Breast epithelium (tissue), 4 donors: Measurements from ENCODE around the gene CRAMP1. TPM values are rescaled to one million over a fixed set of nuclear protein-coding genes. Genes with fewer than 3 reads are reported as not detected.

ENCODE experiments used
- DNase-seq, 2 donors: peaks; one replicate each; pipeline ENCODE4 v3.0.0-alpha.2; 2019; ENCODE audit warnings: low spot score in 2 of 2
- H3K27ac ChIP-seq, 2 donors: fragments of 200-600 bp; sonication (generic) in 1 of 2; one replicate each; pipeline ENCODE4 v1.5.1; 2016 to 2019; ENCODE audit warnings: mild to moderate bottlenecking in 1 of 2
- H3K27me3 ChIP-seq, 2 donors: fragments of 200-600 bp; sonication (generic) in 1 of 2; one replicate each; pipeline versions ENCODE4 v1.5.1 to v1.6.0; 2017 to 2019; ENCODE audit warnings: control low read depth in 1 of 2, mild to moderate bottlenecking in 1 of 2
- H3K36me3 ChIP-seq: fragments of 200-600 bp; one replicate; pipeline ENCODE4 v1.5.1; 2019
- H3K4me1 ChIP-seq, 2 donors: fragments of 200-600 bp; sonication (generic); one replicate each; pipeline ENCODE4 v1.5.1; 2016 to 2019; ENCODE audit warnings: control low read depth in 1 of 2
- H3K4me3 ChIP-seq, 3 donors: fragments of 200-600 bp; sonication (generic); 1 replicate in 2 of 3; 2 replicates in 1 of 3; pipeline ENCODE4 v1.5.1; 2016 to 2019; ENCODE audit warnings: mild to moderate bottlenecking in 3 of 3, moderate library complexity in 2 of 3
- H3K9me3 ChIP-seq, 2 donors: fragments of 200-600 bp; sonication (generic) in 1 of 2; one replicate each; pipeline ENCODE4 v1.5.1; 2016 to 2019; ENCODE audit warnings: control low read depth in 1 of 2
- POLR2A ChIP-seq: fragments of 450-650 bp; IDR thresholded peaks from one replicate; pipeline ENCODE4 v1.6.1; 2016; ENCODE audit warnings: antibody characterized with exemption, mild to moderate bottlenecking, moderate library complexity
- POLR2AphosphoS5 ChIP-seq, 3 donors: sonication (generic); formaldehyde crosslinking; IDR thresholded peaks; one replicate each; pipeline ENCODE4 v1.6.1; 2017; ENCODE audit warnings: antibody characterized with exemption in 3 of 3
- intact Hi-C: fragments of 100-400 bp; cut with DNase I; formaldehyde crosslinking; loops from one replicate; pipeline ENCODE4 v1.15.1; 2023; ENCODE audit warnings: low total_unique reads
- total RNA-seq, 3 donors: library from RNA; depleted of rRNA; stranded (reverse); fragments of >200 nt; gene quantifications; one replicate each; pipeline ENCODE4 v1.1.0, GENCODE V29; 2016
- TF ChIP-seq, protein P1 (sequence below), 3 donors: fragments of 450-650 bp; IDR thresholded peaks; one replicate each; pipeline ENCODE4 v1.5.1; 2016 to 2017; ENCODE audit warnings: antibody characterized with exemption in 3 of 3, mild to moderate bottlenecking in 3 of 3, moderate library complexity in 3 of 3

CRAMP1 gene
- total RNA-seq, 3 donors from 2014 or later: 9.6 to 13.8 (median 10.8) TPM

- no peaks in the 10 kb centered on the region for H3K9me3 ChIP-seq
- no peak for DNase-seq
- H3K4me1 ChIP-seq: peaks cover 8 to 12% of the 10 kb centered on the region in 2 donors
- H3K27me3 ChIP-seq: no peaks in the 10 kb centered on the region
- peak overlapping the region; percentile 89 to 97 (median 95) for H3K4me3 ChIP-seq
- H3K27ac ChIP-seq: peak overlapping the region; percentile 88 to 95
- intact Hi-C loops: no loop called here
- TF ChIP-seq POLR2A (no peak), POLR2AphosphoS5 (IDR thresholded peaks at IDR 0.05) (no peak)
- TF ChIP-seq, protein P1, sequence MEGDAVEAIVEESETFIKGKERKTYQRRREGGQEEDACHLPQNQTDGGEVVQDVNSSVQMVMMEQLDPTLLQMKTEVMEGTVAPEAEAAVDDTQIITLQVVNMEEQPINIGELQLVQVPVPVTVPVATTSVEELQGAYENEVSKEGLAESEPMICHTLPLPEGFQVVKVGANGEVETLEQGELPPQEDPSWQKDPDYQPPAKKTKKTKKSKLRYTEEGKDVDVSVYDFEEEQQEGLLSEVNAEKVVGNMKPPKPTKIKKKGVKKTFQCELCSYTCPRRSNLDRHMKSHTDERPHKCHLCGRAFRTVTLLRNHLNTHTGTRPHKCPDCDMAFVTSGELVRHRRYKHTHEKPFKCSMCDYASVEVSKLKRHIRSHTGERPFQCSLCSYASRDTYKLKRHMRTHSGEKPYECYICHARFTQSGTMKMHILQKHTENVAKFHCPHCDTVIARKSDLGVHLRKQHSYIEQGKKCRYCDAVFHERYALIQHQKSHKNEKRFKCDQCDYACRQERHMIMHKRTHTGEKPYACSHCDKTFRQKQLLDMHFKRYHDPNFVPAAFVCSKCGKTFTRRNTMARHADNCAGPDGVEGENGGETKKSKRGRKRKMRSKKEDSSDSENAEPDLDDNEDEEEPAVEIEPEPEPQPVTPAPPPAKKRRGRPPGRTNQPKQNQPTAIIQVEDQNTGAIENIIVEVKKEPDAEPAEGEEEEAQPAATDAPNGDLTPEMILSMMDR (IDR thresholded peaks at IDR 0.05): no peak
- no peaks in the 10 kb centered on the region for H3K36me3 ChIP-seq
Observed at GRCh38 chr16:1707193-1707790, 95.1 kb downstream of the CRAMP1 start.

GRCh38 chr16:1708083-1708767 lies 96.1 kb downstream of the CRAMP1 start:
- DNase-seq: no peak
- TF ChIP-seq POLR2AphosphoS5 (IDR thresholded peaks at IDR 0.05) (no peak), POLR2A (no peak)
- TF ChIP-seq, protein P1 (IDR thresholded peaks at IDR 0.05): no peak
- Histone ChIP-seq H3K4me1 (peaks cover 8 to 12% of the 10 kb centered on the region in 2 donors), H3K36me3 (no peaks in the 10 kb centered on the region), H3K27me3 (no peaks in the 10 kb centered on the region), H3K27ac (no peak overlapping the region), H3K4me3 (peak overlapping the region in 1 of 3 donors; percentile 97), H3K9me3 (no peaks in the 10 kb centered on the region)
- intact Hi-C loops: no loop called here

- DNase-seq: no peak
- no peaks in the 10 kb centered on the region for H3K27me3 ChIP-seq
- intact Hi-C loops: no loop called here
- peak overlapping the region in 1 of 3 donors; percentile 8 for H3K4me3 ChIP-seq
- H3K27ac ChIP-seq: no peak overlapping the region
- H3K4me1 ChIP-seq: peaks cover 8 to 12% of the 10 kb centered on the region in 2 donors
- TF ChIP-seq POLR2A (no peak), POLR2AphosphoS5 (IDR thresholded peaks at IDR 0.05) (no peak)
- TF ChIP-seq, protein P1 (IDR thresholded peaks at IDR 0.05): no peak
- H3K9me3 ChIP-seq: no peaks in the 10 kb centered on the region
- no peaks in the 10 kb centered on the region for H3K36me3 ChIP-seq
Observed at GRCh38 chr16:1708768-1709180, 96.6 kb downstream of the CRAMP1 start.

DNA sequence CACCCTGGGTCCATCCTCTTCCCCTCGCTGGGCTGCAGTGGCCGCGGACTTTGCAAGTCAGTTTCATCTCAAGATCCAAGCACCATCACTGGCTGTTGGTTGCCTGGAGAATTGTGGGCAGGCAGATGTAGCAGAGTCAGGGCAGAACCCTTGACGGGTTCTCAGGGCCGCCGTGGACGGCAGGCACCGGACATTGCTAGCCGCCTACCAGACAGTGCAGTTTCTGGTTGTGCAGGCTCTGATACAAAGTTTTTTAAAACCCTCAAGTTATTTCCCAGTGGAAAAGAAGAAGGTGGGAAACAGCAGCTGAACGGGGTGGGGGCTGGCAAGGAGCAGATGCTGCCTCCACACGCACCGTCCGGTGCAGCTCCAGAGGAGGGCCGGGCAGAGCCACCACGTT lies 97.2 kb downstream of the CRAMP1 start:
- intact Hi-C loops: no loop called here
- H3K27me3 ChIP-seq: no peaks in the 10 kb centered on the region

More for the DNA sequence above, 97.2 kb downstream of the CRAMP1 start:
- Histone ChIP-seq H3K9me3 (no peaks in the 10 kb centered on the region), H3K4me1 (peaks cover 8 to 12% of the 10 kb centered on the region in 2 donors), H3K36me3 (no peaks in the 10 kb centered on the region), H3K4me3 (peak overlapping the region in 1 of 3 donors; percentile 6), H3K27ac (no peak overlapping the region)
- DNase-seq: no peak
- TF ChIP-seq POLR2A (no peak), POLR2AphosphoS5 (IDR thresholded peaks at IDR 0.05) (no peak)
- TF ChIP-seq, protein P1 (IDR thresholded peaks at IDR 0.05): no peak
